SKM-1 treated with dmso at 0.1 percent for 144 hours (cell line): ENCODE measurements around the gene COL18A1.
"Not testable (repeated sequence)": the region's sequence is repeated elsewhere in the genome, so short reads cannot be mapped to it uniquely, and the experiment has no call there.

ENCODE experiments used
- DNase-seq: peaks from one replicate; lab custom pipeline; 2025; ENCODE audit not compliant: unreplicated experiment; lab: John Stamatoyannopoulos, UW

COL18A1 gene

GRCh38 chr21:45404730-45405270, at the start of gene COL18A1:
COL18A1 (plus strand) TSS chr21:45405165; CDS start chr21:45405231, 66 bp downstream.
- no peak for DNase-seq

DNA sequence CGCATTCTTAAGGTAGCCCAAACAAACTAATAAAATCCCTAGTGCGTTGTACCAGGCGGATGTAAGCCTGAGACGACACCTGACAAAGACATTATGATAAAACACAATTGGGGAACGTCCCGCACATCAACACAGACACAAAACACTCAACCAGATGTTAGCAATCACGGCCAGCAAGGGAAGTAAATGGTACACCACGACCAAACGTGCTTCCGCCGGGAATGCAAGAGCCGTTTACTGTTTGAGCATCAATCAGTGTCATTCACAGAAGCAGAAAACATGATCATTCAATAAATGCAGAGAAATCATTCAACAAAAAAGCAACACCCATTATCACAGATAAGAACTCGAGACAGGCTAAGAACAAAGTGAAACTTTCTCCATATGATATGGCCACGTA, 49.4 kb upstream of the COL18A1 start:
- DNase-seq = no peak

GRCh38 chr21:45356251-45356650, 48.7 kb upstream of the COL18A1 start:
- DNase-seq = no peak

DNA sequence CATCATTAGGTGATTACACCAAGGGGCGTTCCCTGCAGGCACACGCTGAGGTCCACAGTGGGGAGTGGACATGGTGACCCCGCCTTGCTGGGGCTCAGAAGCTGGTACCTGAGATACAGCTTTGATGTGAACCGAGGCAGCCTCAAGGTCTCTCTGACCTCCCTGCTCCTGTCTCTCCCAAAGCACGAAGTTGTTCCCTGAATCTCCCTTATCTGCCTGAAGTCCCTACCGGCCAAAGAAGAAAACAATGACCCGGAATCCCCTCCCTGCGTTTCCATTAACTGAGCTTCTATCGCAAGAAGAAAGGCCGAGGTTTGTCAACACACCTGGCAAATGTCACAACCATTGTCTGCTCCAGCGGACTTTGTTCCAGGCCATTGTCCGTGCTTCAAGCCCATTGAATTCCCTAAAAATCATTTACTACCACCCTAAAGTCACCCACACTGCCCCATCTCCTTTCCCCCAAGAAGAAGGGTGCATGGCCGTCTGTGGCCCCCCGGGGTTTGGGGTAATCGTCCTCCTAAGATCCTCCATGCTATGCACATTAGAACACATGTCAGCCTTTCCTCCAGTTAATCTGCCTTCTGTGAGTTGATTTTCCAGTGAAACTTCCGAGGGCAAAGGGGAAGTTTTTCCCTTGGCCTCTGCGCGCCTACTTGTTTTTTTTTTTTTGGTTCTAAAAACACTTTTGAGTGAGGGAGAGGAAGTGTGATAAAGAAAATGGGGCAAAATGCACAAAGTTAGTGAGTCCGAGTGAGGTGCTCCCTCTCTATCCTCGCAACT, 48.1 kb upstream of the COL18A1 start:
- no peak for DNase-seq

DNA sequence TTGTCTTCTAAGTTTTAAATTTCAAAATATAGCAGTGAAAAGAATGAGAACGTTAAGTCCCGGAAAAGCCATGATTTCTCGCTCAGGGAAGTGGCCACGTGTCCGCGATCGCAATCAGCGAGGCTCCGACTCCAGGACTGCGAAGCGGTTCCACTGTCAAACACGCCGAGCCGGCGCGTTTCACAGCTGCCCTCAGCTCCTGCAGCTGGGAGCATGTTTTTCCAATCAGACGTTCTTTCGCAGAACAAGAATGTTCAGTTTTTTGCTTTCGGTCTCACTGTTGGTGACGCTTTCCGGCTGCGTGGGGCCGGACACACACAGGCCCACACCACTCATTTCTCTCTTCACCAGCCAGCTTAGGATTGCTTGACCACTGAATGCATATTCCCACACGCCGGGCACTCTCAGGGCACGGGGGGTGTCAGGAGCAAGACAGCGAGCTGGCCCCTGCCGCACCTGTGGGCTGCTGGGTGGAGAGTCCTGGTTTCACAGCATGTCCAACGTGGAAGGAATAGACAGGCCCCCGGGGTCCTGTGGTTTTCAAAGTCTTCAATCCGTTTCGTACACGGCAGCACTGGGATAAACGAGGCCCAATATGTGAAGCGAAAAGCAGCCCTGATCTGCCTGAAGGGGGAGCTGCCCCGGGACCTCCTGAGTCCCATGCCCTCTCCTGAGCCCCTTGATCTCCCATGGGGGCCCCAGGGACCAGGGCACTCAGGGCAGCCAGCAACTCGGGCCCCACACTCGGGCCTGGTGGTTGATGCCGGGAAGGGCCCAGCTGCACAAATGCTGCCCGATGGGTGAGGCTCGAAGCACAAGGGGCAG, 47.3 kb upstream of the COL18A1 start:
- DNase-seq = no peak

DNA sequence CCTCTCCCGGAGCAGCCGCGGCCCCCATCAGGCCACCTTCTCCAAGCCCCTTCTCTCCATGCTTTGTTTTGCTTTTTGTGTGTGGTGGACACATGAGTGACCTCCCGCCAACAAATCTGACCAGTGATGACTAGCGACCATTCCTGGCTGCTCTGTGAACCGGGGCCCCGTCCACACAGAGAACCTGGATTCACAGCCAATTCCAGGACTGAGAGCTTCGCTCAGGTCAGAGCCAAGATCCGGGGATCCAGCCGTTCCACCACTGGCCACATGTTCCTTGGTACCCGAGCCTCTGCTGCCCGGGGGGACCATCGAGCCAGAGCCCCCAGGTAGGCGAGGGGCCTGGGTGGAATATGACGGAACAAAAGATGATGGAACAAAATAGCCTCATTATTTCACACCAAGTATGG, 46.7 kb upstream of the COL18A1 start:
- no peak for DNase-seq

- DNase-seq = no peak
These were observed 46.2 kb upstream of the COL18A1 start for GRCh38 chr21:45358711-45359310.

DNA sequence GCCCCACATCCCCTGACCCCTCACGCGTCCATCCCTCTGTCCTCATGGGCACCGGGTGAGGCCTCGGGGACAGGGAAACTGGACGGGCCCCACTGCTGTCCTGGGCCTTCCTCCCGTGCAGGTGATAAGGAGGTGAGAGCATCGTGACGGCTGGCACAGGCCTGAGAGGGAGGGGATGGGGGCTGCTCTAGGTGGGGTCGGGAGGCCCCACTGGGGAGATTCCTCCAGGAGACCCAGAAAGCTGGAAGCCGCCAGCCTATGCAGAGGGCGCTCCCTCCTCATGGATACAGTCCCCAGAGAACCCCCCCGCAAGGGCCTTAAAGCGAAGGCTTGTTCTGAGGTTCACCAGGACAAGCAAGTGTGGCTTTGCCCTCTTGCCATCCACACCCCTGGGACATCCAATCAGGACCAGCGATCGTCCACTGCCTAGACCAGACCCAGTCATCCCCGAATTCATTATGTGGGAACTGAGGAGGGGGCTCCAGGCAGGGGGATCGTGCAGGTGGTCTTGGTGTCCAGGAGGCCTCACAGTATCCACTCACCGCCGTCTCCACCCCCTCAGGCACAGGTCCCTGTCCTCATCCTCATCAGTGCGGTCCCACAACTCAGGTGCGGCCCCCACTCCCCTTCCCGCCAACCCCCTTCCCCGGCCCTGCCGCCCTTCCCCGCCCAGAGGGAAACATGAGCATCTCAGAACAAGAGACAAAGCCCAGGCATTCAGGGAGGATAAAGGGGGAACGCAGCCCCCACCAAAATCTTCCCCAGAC, 45.3 kb upstream of the COL18A1 start:
- DNase-seq = no peak

DNA sequence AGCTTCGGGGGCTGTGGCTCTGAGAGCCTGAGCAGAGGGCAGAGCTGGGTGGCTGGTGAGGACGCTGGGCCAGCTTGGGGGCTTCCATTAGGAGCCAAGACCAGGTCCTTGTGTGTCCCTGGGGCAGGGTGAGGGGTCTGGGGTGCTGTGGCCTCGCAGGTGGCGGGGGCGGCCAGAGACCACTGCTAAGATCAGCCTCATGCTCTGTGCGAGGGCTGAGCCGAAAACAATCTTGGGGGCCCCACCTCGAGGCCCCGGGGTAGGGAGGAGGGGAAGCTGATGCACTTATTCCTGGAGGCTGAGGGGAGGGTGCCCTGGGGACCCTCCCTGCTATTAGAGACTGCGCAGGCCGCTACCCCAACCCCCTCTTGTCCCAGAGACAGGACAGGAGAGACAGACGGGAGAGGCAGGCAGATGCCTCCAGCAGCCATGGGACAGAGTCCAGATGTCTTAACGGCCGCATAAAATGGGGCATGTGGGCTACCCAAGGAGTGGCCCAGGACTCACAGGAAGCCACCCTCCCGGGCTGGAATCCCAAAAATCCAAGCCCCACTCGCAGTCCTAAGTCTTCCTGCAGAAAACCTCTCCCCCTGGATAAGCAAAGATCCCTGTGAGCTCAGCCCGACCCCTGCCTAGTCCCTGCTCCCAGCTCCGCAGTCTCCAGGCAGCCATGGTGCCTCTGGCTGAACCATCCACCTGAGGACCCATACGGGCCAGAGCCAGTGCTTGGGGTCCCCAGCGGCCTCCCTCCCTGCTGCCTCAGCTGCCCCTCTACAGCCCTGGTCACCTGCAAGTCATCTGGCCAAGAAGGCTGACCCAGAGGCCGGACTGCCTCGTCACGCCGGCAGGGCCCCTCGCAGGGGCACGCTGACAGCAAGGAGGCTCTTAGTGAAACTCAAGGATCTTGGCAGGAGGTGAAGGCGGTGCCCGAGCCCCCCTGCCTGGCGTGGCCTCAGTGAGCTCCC, 43.6 kb upstream of the COL18A1 start:
- no peak for DNase-seq

DNA sequence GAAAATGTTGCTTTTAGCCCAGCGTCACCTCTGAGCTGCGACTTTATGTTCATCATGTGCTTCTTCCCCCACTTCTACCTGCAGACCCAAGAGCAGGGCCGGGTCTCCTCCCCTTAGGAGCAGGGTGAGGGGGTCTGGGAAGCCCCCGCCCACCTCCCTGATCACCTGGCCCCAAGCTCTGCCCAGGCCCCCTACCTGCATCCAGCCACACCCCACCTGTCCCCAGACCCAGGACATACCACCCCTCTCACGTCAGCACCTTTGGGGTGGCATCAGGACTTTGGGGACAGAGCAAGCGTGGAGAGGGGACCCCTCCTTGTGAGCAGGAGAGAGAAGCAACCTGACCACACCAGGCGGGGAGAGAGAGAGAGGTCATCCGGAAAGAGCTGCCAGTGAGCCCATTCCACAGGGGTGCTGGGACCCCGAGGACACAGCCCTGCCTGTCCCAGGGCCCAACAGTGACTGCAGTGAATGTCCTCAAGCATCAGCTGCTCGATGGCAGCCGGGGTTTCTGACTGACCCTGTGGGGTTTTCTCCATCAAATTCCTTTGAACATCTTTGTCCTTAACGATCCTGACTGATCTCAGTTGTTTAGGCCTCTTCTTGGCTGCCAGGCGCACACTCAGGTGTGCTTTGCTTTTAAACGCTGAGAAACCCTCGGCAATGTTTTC, 42.8 kb upstream of the COL18A1 start:
- DNase-seq = no peak

DNA sequence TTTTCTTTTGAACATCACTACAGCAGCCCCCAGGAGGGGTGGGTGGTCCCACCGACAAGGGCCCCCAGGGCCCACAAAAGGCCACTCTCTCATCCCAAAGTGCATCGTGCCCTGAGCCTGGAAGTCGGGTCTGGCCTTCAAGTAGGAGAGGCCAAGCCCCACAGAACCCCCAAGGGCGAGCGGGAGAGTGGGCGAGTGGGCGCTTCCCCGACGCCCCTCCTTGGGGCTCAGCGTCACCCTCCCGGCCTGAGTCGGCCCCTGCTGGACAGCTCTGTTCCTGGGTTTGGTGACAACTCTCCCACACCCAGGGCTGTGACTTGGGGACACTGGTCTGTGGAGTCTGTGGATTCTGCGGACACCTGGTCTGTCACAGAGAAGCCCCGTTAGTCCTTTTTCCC, 42.2 kb upstream of the COL18A1 start:
- DNase-seq = no peak

- DNase-seq = not testable (repeated sequence)
These were observed 41.7 kb upstream of the COL18A1 start for GRCh38 chr21:45363272-45363671.

DNA sequence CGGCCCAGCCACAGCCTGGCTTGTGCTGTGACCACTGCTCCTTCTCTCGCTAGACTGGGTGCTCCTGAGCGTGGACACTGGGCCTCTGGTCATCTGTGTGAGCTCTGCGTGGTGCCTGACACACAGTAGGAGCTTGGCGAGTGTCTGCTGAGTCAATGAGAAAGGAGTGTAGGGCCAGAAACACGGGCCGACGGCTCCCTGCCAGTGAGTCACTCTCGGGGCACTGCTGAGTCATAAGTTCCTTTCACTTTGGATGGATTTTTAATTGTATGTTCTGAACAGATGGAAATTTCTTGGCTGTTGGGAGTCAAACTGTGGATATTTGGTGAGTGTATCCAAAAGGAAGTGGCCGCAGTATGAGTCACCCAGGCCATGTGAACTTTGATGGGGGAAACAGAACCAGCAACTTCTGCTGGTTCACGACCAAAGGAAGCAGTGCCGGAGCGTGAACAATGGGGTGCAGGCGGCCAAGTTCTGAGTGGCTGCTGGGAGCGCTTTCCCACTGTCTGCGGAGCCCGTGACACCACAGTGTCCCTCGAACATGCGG, 41.0 kb upstream of the COL18A1 start:
- DNase-seq = no peak

DNA sequence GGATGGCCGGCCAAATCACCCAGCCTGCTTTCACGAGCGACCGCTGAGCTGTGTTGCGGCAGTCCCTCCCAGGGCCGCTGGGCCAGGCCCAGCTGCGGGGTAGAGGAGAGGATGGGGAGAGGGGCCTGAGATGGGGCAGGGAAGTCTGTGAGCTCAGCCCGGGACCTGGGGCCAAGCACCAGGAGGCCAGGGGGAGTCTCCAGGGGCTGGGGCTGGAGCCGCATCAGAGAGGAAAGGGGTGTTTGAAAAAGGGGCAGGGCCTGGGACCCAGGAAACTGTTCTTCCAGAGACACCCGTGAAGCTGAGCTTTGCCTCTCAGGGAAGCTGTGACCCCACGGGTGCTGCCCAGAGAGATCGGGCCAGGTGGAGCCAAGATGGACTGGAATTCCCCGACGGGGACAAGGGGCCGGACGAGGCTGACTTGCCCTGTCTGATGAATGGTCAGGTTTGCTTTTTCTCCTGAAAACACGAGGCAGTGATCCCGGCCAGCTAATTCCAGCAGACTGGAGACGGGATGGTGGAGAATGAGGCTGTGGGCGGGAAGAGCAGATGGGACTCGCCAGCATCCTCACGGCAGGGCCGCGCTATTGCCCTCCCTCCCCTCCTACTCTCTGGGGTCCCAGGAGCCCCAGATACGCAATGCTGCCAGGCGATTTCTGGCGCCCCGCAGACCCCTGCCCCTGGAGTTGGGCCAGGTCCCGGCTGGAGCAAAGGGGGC, 40.3 kb upstream of the COL18A1 start:
- DNase-seq = no peak

DNA sequence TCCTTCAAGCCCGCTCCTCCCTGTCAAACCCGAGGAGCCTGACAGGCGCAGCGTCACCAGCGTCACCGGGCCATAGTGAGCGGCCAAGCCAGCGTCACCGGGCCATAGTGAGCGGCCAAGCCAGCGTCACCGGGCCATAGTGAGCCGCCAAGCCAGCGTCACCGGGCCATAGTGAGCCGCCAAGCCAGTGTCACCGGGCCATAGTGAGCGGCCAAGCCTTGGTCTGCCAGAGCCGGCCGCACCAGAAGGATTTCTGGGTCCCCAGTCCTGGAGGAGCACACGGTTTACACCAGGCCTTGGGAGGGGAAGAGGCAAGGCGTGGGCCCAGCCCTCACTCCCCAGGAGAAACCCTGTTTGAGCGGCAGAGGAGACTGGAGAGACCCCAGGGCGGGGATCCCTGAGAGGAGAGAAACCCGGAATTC, 39.8 kb upstream of the COL18A1 start:
- no peak for DNase-seq

DNA sequence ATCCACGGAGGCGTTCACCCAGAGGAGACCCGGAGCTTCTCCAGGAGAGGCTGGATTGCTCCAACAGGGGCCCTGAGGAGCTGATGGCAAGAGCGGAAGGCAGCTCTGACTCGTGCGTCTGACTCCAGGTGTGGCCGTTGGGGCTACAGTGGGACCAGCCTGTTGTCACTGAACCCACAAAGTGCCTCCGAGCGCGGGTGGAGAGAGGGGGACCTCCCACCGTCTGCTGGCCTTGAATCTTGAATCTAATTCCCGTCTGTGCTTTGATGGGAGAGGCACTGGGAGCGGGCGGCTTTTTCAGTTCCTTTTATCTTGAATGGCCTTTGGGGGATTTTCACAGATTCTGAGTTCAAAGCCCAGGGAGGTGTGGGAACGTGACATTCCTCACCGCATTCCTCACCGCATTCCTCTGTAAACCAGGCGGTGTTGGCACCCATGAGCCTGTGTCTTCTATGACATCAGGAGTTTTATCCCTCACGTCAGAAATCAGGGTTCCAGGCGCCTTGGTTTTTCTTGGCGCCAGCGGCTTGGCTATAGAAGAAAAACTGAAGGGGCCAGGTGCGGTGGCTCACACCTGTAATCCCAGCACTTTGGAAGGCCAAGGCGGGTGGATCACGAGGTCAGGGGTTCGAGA, 39.2 kb upstream of the COL18A1 start:
- DNase-seq = no peak

- DNase-seq = no peak
These were observed 38.5 kb upstream of the COL18A1 start for GRCh38 chr21:45366476-45366875.

- no peak for DNase-seq
These were observed 38.0 kb upstream of the COL18A1 start for GRCh38 chr21:45366931-45367401.
